H9 (cell line): ENCODE results near the gene ISYNA1. TPM values are rescaled to one million over a fixed set of nuclear protein-coding genes. Genes with fewer than 3 reads are reported as not detected.

Source experiments
- DNase-seq: peaks from one replicate; pipeline ENCODE4 v3.0.0-alpha.2; 2017
- H2AFZ ChIP-seq: one replicate; pipeline ENCODE4 v1.6.1; 2013; ENCODE audit warnings: mild to moderate bottlenecking, low read length, control low read depth, moderate library complexity
- H2AK5ac ChIP-seq: 2 replicates; pipeline ENCODE4 v1.6.1; 2013; ENCODE audit warnings: low read length, control low read depth, mixed read lengths; ENCODE audit not compliant: insufficient read length
- H2BK120ac ChIP-seq: one replicate; pipeline ENCODE4 v1.6.1; 2013; ENCODE audit warnings: low read depth, mild to moderate bottlenecking, low read length, control low read depth, inconsistent platforms; ENCODE audit not compliant: poor library complexity, severe bottlenecking
- H2BK12ac ChIP-seq: 2 replicates; pipeline ENCODE4 v1.6.1; 2013; ENCODE audit warnings: low read length, control low read depth, mixed read lengths, low read depth; ENCODE audit not compliant: insufficient read length
- H2BK15ac ChIP-seq: 2 replicates; pipeline ENCODE4 v1.6.1; 2013; ENCODE audit warnings: low read depth, low read length, control low read depth
- H2BK20ac ChIP-seq: one replicate; pipeline ENCODE4 v1.6.1; 2013; ENCODE audit warnings: low read depth, mild to moderate bottlenecking, low read length, control low read depth, inconsistent platforms; ENCODE audit not compliant: poor library complexity, severe bottlenecking
- H2BK5ac ChIP-seq: 2 replicates; pipeline ENCODE4 v1.6.1; 2013; ENCODE audit warnings: low read length, control low read depth, mixed read lengths; ENCODE audit not compliant: insufficient read length
- H3K14ac ChIP-seq: 2 replicates; pipeline ENCODE4 v1.6.1; 2013; ENCODE audit warnings: low read length, control low read depth; ENCODE audit not compliant: insufficient read depth
- H3K18ac ChIP-seq: 2 replicates; pipeline ENCODE4 v1.6.1; 2013; ENCODE audit warnings: low read depth, mild to moderate bottlenecking, mixed read lengths, low read length, control low read depth; ENCODE audit not compliant: insufficient read length
- H3K23ac ChIP-seq: 2 replicates; pipeline ENCODE4 v1.6.1; 2013; ENCODE audit warnings: low read length, control low read depth, mixed read lengths, low read depth; ENCODE audit not compliant: insufficient read length
- H3K23me2 ChIP-seq: 2 replicates; pipeline ENCODE4 v1.6.1; 2013; ENCODE audit warnings: low read depth, mild to moderate bottlenecking, mixed read lengths, low read length, control low read depth; ENCODE audit not compliant: insufficient read length, poor library complexity, severe bottlenecking
- H3K27ac ChIP-seq: 2 replicates; pipeline ENCODE4 v1.5.1; 2013; ENCODE audit warnings: low read length, control low read depth, mixed read lengths, low read depth; ENCODE audit not compliant: insufficient read length
- H3K27me3 ChIP-seq: 2 replicates; pipeline ENCODE4 v1.6.1; 2013; ENCODE audit warnings: low read length, control low read depth, inconsistent platforms; ENCODE audit not compliant: insufficient read depth
- H3K4ac ChIP-seq: 2 replicates; pipeline ENCODE4 v1.6.1; 2013; ENCODE audit warnings: low read depth, mild to moderate bottlenecking, control low read depth, inconsistent platforms, low read length, moderate library complexity
- H3K4me1 ChIP-seq: 2 replicates; pipeline ENCODE4 v1.6.1; 2013; ENCODE audit warnings: low read length, control low read depth, inconsistent platforms; ENCODE audit not compliant: insufficient read depth
- H3K4me2 ChIP-seq: 2 replicates; pipeline ENCODE4 v1.6.1; 2013; ENCODE audit warnings: low read length, control low read depth, mixed read lengths; ENCODE audit not compliant: insufficient read length, insufficient read depth
- H3K56ac ChIP-seq: 2 replicates; pipeline ENCODE4 v1.6.1; 2013; ENCODE audit warnings: low read depth, mild to moderate bottlenecking, mixed read lengths, low read length, control low read depth; ENCODE audit not compliant: insufficient read length
- H3K79me1 ChIP-seq: 2 replicates; pipeline ENCODE4 v1.6.1; 2013; ENCODE audit warnings: low read depth, mild to moderate bottlenecking, moderate library complexity, low read length, control low read depth, inconsistent platforms; ENCODE audit not compliant: insufficient read depth, poor library complexity, severe bottlenecking
- H3K79me2 ChIP-seq: 2 replicates; pipeline ENCODE4 v1.6.1; 2013; ENCODE audit warnings: low read length, control low read depth, inconsistent platforms; ENCODE audit not compliant: insufficient read depth
- H3K9ac ChIP-seq: 2 replicates; pipeline ENCODE4 v1.6.1; 2013; ENCODE audit warnings: low read length, control low read depth, mixed read lengths; ENCODE audit not compliant: insufficient read length; ENCODE audit errors: extremely low read depth
- H3K9me3 ChIP-seq: one replicate; pipeline ENCODE4 v1.6.1; 2013; ENCODE audit warnings: low read depth, low read length, inconsistent platforms; ENCODE audit not compliant: control insufficient read depth
- H3T11ph ChIP-seq: one replicate; pipeline ENCODE4 v1.6.1; 2013; ENCODE audit warnings: mild to moderate bottlenecking, low read length, control low read depth, inconsistent platforms
- H4K20me1 ChIP-seq: one replicate; pipeline ENCODE4 v1.6.1; 2013; ENCODE audit not compliant: control insufficient read depth, insufficient read length, insufficient read depth
- H4K5ac ChIP-seq: 2 replicates; pipeline ENCODE4 v1.6.1; 2013; ENCODE audit warnings: low read depth, mild to moderate bottlenecking, mixed read lengths, low read length, control low read depth; ENCODE audit not compliant: insufficient read length
- H4K8ac ChIP-seq: replicated peaks from 2 replicates; pipeline ENCODE4 v1.6.1; 2013; ENCODE audit warnings: low read length, control low read depth, mixed read lengths, low read depth; ENCODE audit not compliant: insufficient read length
- H4K91ac ChIP-seq: 2 replicates; pipeline ENCODE4 v1.6.1; 2013; ENCODE audit warnings: low read depth, mild to moderate bottlenecking, moderate library complexity, mixed read lengths, low read length, control low read depth; ENCODE audit not compliant: insufficient read length
- H3K27ac Mint-ChIP-seq, 3 experiments: 2 replicates in 2 of 3; 3 replicates in 1 of 3; pipeline ENCODE4 v1.8.0; 2020 to 2021; ENCODE audit warnings: mixed read lengths in 3 of 3, mild to moderate bottlenecking in 1 of 3, moderate library complexity in 1 of 3
- H3K27me3 Mint-ChIP-seq: 2 replicates; pipeline ENCODE4 v1.8.0; 2021; ENCODE audit warnings: low read depth, mild to moderate bottlenecking, moderate library complexity, mixed read lengths
- H3K36me3 Mint-ChIP-seq, 3 experiments: 2 replicates in 2 of 3; 3 replicates in 1 of 3; pipeline ENCODE4 v1.8.0; 2020 to 2021; ENCODE audit warnings: low read depth in 3 of 3, mixed read lengths in 3 of 3; ENCODE audit not compliant: insufficient read depth in 1 of 3
- H3K4me1 Mint-ChIP-seq, 2 experiments: 2 replicates each; pipeline ENCODE4 v1.8.0; 2020; ENCODE audit warnings: mixed read lengths in 2 of 2
- H3K4me3 Mint-ChIP-seq, 2 experiments: 2 replicates in 1 of 2; 3 replicates in 1 of 2; pipeline ENCODE4 v1.8.0; 2020 to 2021; ENCODE audit warnings: mild to moderate bottlenecking in 2 of 2, mixed read lengths in 2 of 2, moderate library complexity in 1 of 2
- H3K9me3 Mint-ChIP-seq, 2 experiments: 2 replicates in 1 of 2; 3 replicates in 1 of 2; pipeline ENCODE4 v1.8.0; 2020; ENCODE audit warnings: mild to moderate bottlenecking in 2 of 2, mixed read lengths in 2 of 2, moderate library complexity in 1 of 2
- CTCF ChIP-seq: fragments of 200-600 bp; sonication (generic); conservative IDR thresholded peaks from 3 replicates; pipeline ENCODE4 v1.8.0; 2021; ENCODE audit warnings: antibody characterized with exemption, mild to moderate bottlenecking
- WGBS: extraction: QIAGEN DNeasy Blood & Tissue Kit; methylation state at CpG from one replicate; pipeline ENCODE4 v1.1.7; 2013; ENCODE audit warnings: missing lambda C conversion rate, low lambda C conversion rate, mixed read lengths; ENCODE audit not compliant: insufficient read length; ENCODE audit errors: extremely low coverage; 5-methylcytosine and 5-hydroxymethylcytosine counted together
- total RNA-seq: library from RNA; stranded (reverse); gene quantifications from 2 replicates; pipeline ENCODE4 v1.2.1, GENCODE V29; 2021

Gene ISYNA1
- total RNA-seq, 1 experiment from 2014 or later = 241 TPM

- H3K4me1 Mint-ChIP-seq = peaks cover 43 to 54% of the 10 kb centered on the region in 2 experiments
Measured at GRCh38 chr19:18423258-18424020, 14.5 kb downstream of the ISYNA1 start.

More at GRCh38 chr19:18423258-18424020, 14.5 kb downstream of the ISYNA1 start:
- Histone ChIP-seq H2AFZ (no peak overlapping the region), H3K9me3 (no peaks in the 10 kb centered on the region), H4K91ac (no peak overlapping the region), H2BK120ac (no peak overlapping the region), H2AK5ac (no peak overlapping the region), H3K4ac (no peak overlapping the region), H3T11ph (no peak overlapping the region), H3K79me2 (no peaks in the 10 kb centered on the region), H2BK20ac (no peak overlapping the region), H4K20me1 (no peaks in the 10 kb centered on the region), H3K79me1 (no peaks in the 10 kb centered on the region), H3K27ac (no peak overlapping the region), H3K4me2 (no peak overlapping the region), H4K8ac (no peak overlapping the region), H3K18ac (no peak overlapping the region), H2BK12ac (no peak overlapping the region), H3K23me2 (peaks cover 3% of the 10 kb centered on the region), H2BK5ac (no peak overlapping the region), H3K9ac (no peak overlapping the region), H2BK15ac (no peak overlapping the region), H3K23ac (no peak overlapping the region), H3K4me1 (peaks cover 4% of the 10 kb centered on the region; the same call in 1 of the 2 replicates), H3K27me3 (no peaks in the 10 kb centered on the region; the same call in 1 of the 2 replicates), H4K5ac (no peak overlapping the region), H3K14ac (no peak overlapping the region; the same call in 1 of the 2 replicates), H3K56ac (no peak overlapping the region)
- no peak for TF ChIP-seq CTCF
- no peaks in the 10 kb centered on the region; a peak in 2 of 5 replicates for H3K9me3 Mint-ChIP-seq
- H3K27ac Mint-ChIP-seq = peak overlapping the region in 1 of 3 experiments; percentile 76; a peak in 2 of 7 replicates
- peak overlapping the region in 1 of 2 experiments; percentile 38; a peak in 1 of 5 replicates for H3K4me3 Mint-ChIP-seq
- peaks cover 38% of the 10 kb centered on the region for H3K27me3 Mint-ChIP-seq
- peaks cover 0 to 5% (median 0%) of the 10 kb centered on the region in 3 experiments; a peak in 1 of 7 replicates for H3K36me3 Mint-ChIP-seq
- no peak for DNase-seq
- WGBS = no CpG with 5 or more reads among the region's 21 CpGs
